Measurements from ENCODE around the gene RAPGEF4. TPM values are rescaled to one million over a fixed set of nuclear protein-coding genes. Genes with fewer than 3 reads are reported as not detected.

Gene RAPGEF4
- total RNA-seq, 4 donors from 2014 or later: 1.4 to 5.5 (median 1.8) TPM

DNA sequence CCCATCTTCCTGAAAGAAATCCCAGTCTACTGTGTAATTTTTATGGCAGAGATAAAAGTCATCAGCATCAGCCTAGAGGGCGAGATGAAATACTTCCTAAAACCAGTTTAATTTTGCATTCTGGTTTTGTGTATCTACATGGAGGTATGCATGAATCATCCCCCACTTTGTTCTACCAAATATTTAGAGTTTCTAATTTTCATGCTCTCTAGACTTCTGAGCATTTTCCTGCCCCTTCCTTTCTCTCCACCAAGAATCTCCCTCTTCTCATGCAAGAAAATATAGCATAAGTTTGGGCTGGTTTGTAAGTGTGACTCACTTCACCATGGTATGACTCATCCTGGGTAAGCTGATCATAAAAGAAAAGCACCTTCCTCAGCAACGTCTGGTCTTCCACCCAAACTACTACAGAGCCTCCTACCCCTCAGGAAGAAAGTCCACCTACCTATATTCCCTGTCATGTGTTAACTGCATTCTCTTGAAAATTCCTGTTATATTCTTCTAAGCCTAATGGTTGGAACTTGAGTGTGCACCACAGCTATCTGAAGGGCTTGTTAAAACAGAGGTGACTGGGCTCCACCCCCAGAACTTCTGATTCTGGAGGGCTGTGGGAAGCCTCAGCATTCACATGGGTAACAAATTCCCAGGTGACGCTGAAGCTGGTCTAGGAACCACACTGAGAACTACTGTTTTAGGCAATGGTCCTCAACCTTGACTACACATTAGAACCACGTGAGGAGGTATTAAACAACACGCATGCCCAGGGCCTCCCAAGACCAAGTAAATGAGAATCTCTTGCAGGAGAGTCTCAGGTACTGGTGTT, 37.4 kb upstream of the RAPGEF4 start:
- no peaks in the 10 kb centered on the region for H3K4me1 ChIP-seq
- in situ Hi-C loops (cut with MboI; ENCODE audit: low sequenced_read_pairs in 4 of 4): no loop called here
- no peak overlapping the region for H3K4me3 ChIP-seq
- no peaks in the 10 kb centered on the region for H3K27me3 ChIP-seq
- intact Hi-C loops (cut with DNase I; ENCODE audit: low total_unique reads): no loop called here
- no peaks in the 10 kb centered on the region for H3K36me3 ChIP-seq
- H3K27ac ChIP-seq: no peak overlapping the region
- DNase-seq (no peak), ATAC-seq (no peak)
- TF ChIP-seq CTCF (IDR thresholded peaks at IDR 0.05 in 4 of 5, conservative IDR thresholded peaks at IDR 0.05 in 1 of 5) (no peak), POLR2A (IDR thresholded peaks at IDR 0.05) (no peak)
- no peaks in the 10 kb centered on the region for H3K9me3 ChIP-seq

GRCh38 chr2:172701250-172701649, 34.4 kb upstream of the RAPGEF4 start:
- intact Hi-C loops (cut with DNase I; ENCODE audit: low total_unique reads) (no loop called here), in situ Hi-C loops (cut with MboI; ENCODE audit: low sequenced_read_pairs in 4 of 4) (loop anchor here in 1 of 4 donors (10.0 kb wide), 1 partner anchor 106 kb away; no protein-coding TSS in a partner anchor)
- no peaks in the 10 kb centered on the region for H3K36me3 ChIP-seq
- no peaks in the 10 kb centered on the region for H3K27me3 ChIP-seq
- TF ChIP-seq CTCF (IDR thresholded peaks at IDR 0.05 in 4 of 5, conservative IDR thresholded peaks at IDR 0.05 in 1 of 5) (no peak), POLR2A (IDR thresholded peaks at IDR 0.05) (no peak)
- no peaks in the 10 kb centered on the region for H3K9me3 ChIP-seq
- no peak overlapping the region for H3K4me3 ChIP-seq
- no peak overlapping the region for H3K27ac ChIP-seq
- DNase-seq (no peak), ATAC-seq (no peak)
- no peaks in the 10 kb centered on the region for H3K4me1 ChIP-seq

- in situ Hi-C loops (cut with MboI; ENCODE audit: low sequenced_read_pairs in 4 of 4): loop anchor here in 1 of 4 donors (10.0 kb wide), 1 partner anchor 108 kb away; no protein-coding TSS in a partner anchor
- Histone ChIP-seq H3K9me3 (no peaks in the 10 kb centered on the region), H3K4me3 (no peak overlapping the region), H3K36me3 (no peaks in the 10 kb centered on the region), H3K27ac (no peak overlapping the region), H3K4me1 (no peaks in the 10 kb centered on the region), H3K27me3 (no peaks in the 10 kb centered on the region)
- DNase-seq (no peak), ATAC-seq (no peak)
- intact Hi-C loops (cut with DNase I; ENCODE audit: low total_unique reads): no loop called here
- TF ChIP-seq CTCF (IDR thresholded peaks at IDR 0.05 in 4 of 5, conservative IDR thresholded peaks at IDR 0.05 in 1 of 5) (no peak), POLR2A (IDR thresholded peaks at IDR 0.05) (no peak)
These were observed 33.2 kb upstream of the RAPGEF4 start for GRCh38 chr2:172702451-172702850.

DNA sequence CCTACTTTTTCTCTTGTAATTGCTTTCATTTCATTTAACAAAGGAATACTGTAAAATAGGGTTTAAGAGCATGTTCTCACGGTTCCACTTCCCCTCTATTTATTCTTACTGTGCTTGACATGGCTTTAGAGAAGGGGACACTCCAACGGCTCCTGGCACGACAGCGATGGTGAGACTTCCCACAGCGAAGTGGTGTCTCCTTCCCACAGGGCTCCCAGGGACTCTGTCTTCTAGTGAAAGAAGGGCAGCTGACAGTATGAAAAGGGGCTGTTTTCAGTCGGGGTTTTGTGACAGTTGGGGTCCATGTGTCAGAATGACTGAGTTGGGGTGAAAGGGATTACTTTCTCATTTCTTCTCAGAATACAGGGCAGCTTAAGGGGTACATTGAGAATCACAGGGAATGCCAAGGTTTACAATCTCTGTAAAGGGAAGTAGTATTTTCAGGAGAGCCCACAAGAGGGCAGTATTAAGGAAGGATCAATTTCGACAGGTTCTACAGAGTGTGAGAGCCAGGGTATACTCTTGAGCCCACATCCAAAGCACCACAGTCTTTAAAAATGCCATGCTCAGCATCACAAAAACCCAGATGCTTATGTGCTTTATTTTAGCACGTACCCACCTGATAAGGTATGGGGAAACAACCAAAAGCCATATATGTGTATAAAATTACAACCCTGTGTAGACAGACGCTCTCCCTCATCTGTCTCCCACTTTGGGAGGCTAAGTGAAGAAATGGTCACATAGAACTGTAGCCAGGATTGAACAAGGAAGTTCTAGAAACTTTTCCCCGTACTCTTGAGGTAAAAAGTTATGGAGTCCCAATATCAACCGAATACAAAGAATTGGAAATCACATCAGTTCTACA, 31.3 kb upstream of the RAPGEF4 start:
- Histone ChIP-seq H3K36me3 (no peaks in the 10 kb centered on the region), H3K27me3 (no peaks in the 10 kb centered on the region), H3K9me3 (no peaks in the 10 kb centered on the region), H3K4me3 (no peak overlapping the region), H3K4me1 (no peaks in the 10 kb centered on the region), H3K27ac (no peak overlapping the region)
- in situ Hi-C loops (cut with MboI; ENCODE audit: low sequenced_read_pairs in 4 of 4): loop anchor here in 1 of 4 donors (10.0 kb wide), 1 partner anchor 110 kb away; no protein-coding TSS in a partner anchor
- peak in 1 of 5 experiments; percentile 33 for TF ChIP-seq CTCF (IDR thresholded peaks at IDR 0.05 in 4 of 5, conservative IDR thresholded peaks at IDR 0.05 in 1 of 5)
- TF ChIP-seq POLR2A (IDR thresholded peaks at IDR 0.05): no peak
- DNase-seq (no peak), ATAC-seq (no peak)
- intact Hi-C loops (cut with DNase I; ENCODE audit: low total_unique reads): no loop called here
